ENCODE measurements around the gene ACOT8.

Gene ACOT8

DNA sequence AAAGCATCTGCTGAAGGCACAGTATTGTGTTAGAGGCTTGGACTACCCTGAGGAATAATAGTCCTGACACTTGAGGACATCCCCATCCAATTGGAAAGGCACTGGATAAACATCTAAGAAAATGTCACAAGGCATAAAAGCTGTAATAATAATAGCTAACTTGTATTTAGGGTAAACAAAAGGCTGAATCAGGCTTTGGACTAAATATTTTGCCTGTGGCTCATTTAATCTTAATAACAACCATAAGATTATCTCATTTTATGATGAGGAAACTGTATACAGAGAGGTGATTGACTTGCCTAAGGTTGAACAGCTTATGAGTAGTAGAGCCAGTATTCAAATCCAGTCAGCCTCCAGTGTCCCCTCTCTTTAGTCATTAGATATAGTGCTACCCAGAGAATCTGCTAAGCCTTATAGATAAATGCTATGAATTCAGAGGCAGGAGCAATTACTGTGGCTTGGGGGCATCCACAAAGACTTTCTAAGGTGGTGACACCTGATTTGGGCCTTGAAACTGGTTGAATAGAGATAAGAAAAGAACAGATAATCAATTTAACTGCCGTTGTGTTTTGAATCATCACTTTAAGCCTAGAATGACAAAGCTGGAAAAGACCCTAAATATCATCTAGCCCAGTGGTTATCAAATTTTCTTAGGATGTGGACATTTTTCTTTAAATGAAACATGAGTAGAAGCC is 16.4 kb upstream of the ACOT8 start:
- Histone ChIP-seq H3K36me3 (peaks cover 26% of the 10 kb centered on the region), H3K9me3 (no peaks in the 10 kb centered on the region), H3K27ac (no peak overlapping the region), H3K4me1 (ENCODE audit: control insufficient read depth in 1 of 2, insufficient read depth in 1 of 2, low read depth in 1 of 2, low read length in 1 of 2) (no peaks in the 10 kb centered on the region), H3K4me3 (ENCODE audit: low read depth in 1 of 2, low read length in 1 of 2) (no peak overlapping the region), H3K27me3 (no peaks in the 10 kb centered on the region)
- TF ChIP-seq, protein P1, sequence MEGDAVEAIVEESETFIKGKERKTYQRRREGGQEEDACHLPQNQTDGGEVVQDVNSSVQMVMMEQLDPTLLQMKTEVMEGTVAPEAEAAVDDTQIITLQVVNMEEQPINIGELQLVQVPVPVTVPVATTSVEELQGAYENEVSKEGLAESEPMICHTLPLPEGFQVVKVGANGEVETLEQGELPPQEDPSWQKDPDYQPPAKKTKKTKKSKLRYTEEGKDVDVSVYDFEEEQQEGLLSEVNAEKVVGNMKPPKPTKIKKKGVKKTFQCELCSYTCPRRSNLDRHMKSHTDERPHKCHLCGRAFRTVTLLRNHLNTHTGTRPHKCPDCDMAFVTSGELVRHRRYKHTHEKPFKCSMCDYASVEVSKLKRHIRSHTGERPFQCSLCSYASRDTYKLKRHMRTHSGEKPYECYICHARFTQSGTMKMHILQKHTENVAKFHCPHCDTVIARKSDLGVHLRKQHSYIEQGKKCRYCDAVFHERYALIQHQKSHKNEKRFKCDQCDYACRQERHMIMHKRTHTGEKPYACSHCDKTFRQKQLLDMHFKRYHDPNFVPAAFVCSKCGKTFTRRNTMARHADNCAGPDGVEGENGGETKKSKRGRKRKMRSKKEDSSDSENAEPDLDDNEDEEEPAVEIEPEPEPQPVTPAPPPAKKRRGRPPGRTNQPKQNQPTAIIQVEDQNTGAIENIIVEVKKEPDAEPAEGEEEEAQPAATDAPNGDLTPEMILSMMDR (IDR thresholded peaks at IDR 0.05) = no peak

DNA sequence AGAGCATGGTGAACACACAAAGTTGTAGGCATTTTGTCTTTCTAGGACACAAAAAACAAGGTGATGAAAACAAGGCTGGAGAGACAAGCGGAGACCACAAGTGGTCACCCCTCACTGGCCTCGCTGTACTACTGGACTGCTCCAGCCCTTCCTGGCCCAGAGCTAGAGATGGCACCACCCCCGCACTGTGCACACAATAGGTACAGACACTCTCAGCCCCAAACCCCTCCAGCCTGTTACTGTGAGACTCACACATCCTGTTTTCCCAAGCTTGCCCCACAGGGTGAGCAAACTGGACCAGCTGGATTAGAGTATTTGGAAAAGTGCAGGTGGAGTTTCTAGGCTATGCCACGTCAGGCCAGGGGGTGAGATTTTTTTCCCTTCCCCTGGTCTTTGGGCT is 15.4 kb upstream of the ACOT8 start:
- TF ChIP-seq, protein P1 (IDR thresholded peaks at IDR 0.05) = no peak

DNA sequence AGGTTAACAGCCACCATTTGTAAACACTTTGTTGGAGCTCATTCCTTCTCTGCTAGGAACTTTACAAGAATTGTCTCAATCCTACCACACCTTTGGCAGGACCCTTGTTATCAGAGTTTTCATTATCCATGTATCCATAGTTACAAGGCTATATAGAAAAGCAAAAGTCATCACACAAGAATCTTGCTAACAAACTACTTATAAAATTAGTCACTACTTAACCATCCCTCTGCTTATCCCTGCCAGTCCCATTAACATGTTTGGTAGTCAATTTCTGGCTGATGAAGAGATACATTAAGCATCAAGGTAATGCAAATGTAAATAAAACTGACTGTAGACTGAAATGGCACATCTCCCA is 10.6 kb upstream of the ACOT8 start:
- Histone ChIP-seq H3K4me1 (ENCODE audit: control insufficient read depth in 1 of 2, insufficient read depth in 1 of 2, low read depth in 1 of 2, low read length in 1 of 2) (no peaks in the 10 kb centered on the region), H3K36me3 (peaks cover 3% of the 10 kb centered on the region), H3K27me3 (no peaks in the 10 kb centered on the region), H3K4me3 (ENCODE audit: low read depth in 1 of 2, low read length in 1 of 2) (no peak overlapping the region), H3K9me3 (no peaks in the 10 kb centered on the region), H3K27ac (no peak overlapping the region)
- TF ChIP-seq, protein P1 (IDR thresholded peaks at IDR 0.05) = no peak

More for the DNA sequence above, 15.4 kb upstream of the ACOT8 start:
- H3K9me3 ChIP-seq = no peaks in the 10 kb centered on the region
- no peaks in the 10 kb centered on the region for H3K27me3 ChIP-seq
- H3K4me3 ChIP-seq (ENCODE audit: low read depth in 1 of 2, low read length in 1 of 2) = no peak overlapping the region
- H3K4me1 ChIP-seq (ENCODE audit: control insufficient read depth in 1 of 2, insufficient read depth in 1 of 2, low read depth in 1 of 2, low read length in 1 of 2) = no peaks in the 10 kb centered on the region
- H3K36me3 ChIP-seq = peaks cover 16% of the 10 kb centered on the region
- no peak overlapping the region for H3K27ac ChIP-seq

DNA sequence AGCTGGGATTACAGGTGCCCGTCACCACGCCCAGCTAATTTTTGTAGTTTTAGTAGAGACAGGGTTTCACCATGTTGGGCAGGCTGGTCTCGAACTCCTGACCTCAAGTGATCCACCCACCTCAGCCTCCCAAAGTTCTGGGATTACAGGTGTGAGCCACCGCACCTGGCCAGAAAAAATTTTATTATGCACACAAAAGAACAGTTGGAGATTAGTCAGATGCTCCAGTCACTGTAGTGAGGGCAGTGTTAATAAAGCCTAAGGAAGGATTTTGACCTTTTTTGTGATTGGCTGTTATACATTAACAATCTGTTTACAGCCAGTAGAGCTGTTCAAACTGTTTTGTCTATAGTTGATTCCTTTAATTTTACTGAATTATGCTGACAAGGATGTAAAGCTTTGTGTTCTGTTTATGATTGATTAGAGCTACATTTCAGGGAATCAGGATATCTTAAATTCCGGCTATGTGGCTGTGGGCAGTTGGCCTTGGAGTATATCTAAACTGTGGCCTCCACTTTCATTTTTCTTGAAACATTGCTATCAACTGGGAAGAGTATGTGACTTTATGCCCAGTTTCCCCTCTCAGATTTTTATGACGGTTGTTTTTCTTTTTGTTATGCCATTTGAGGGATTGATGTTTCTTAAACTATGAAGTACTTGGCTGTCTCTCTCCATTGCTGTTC is 10.1 kb upstream of the ACOT8 start:
- H3K36me3 ChIP-seq = no peaks in the 10 kb centered on the region
- H3K9me3 ChIP-seq = no peaks in the 10 kb centered on the region
- no peaks in the 10 kb centered on the region for H3K27me3 ChIP-seq
- H3K4me3 ChIP-seq (ENCODE audit: low read depth in 1 of 2, low read length in 1 of 2) = no peak overlapping the region
- TF ChIP-seq, protein P1 (IDR thresholded peaks at IDR 0.05) = no peak
- H3K4me1 ChIP-seq (ENCODE audit: control insufficient read depth in 1 of 2, insufficient read depth in 1 of 2, low read depth in 1 of 2, low read length in 1 of 2) = no peaks in the 10 kb centered on the region
- no peak overlapping the region for H3K27ac ChIP-seq

DNA sequence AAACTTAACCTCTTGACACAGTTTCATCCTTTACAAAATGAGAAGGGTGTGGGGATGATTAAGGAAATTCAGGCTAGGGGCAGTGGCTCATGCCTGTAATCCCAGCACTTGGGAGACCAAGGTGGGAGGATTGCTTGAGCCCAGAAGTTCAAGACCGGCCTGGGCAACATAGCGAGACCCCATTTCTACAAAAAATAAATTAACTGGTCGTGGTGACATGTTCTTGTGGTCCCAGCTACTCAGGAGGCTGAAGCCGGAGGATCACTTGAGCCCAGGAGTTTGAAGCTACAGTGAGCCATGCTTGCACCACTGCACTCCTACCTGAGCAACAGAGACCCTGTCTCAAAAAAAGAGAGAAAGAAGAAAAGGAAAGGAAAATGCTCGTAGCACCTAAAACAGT is 9.3 kb upstream of the ACOT8 start:
- Histone ChIP-seq H3K9me3 (no peaks in the 10 kb centered on the region), H3K4me3 (ENCODE audit: low read depth in 1 of 2, low read length in 1 of 2) (no peak overlapping the region), H3K4me1 (ENCODE audit: control insufficient read depth in 1 of 2, insufficient read depth in 1 of 2, low read depth in 1 of 2, low read length in 1 of 2) (no peaks in the 10 kb centered on the region), H3K27me3 (no peaks in the 10 kb centered on the region), H3K36me3 (no peaks in the 10 kb centered on the region), H3K27ac (no peak overlapping the region)
- TF ChIP-seq, protein P1 (IDR thresholded peaks at IDR 0.05) = no peak
